IPS-NIHi11 (cell line): ENCODE results near the gene AP5S1.

Experiments used
- DNase-seq: peaks from one replicate; pipeline ENCODE4 v3.0.0; 2012; ENCODE audit warnings: mixed read lengths, low spot score

The AP5S1 gene

DNA sequence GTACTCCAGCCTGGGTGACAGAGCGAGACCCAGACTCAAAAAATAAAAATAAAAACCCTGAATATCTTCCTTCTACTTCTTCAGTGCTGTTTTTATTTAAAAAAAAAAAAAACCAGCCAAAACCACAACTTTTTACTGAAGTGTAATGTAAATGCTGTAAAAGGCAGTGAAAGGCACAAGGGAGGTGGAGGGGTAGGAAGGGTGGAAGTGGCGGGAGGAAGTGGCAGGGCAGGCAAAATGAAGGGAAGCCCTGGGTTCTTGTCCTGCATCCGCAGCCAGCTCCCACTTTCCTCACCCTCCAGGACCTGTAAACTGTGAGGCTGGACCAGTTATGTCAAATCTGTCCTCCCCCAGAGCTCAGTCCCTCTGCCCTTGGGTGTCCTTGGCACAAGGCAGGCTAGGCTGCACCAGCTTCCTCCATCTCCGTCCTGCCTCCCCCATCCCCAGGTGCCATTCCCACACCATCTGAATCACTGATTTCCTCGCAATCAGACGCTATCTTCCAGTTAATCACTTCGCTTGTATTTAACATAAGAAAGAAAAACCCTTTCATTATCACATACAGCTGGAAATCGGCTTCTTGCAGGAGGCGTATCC is 55.1 kb downstream of the AP5S1 start:
- DNase-seq: no peak

- no peak for DNase-seq
Observed at GRCh38 chr20:3876000-3876399, 55.7 kb downstream of the AP5S1 start.

GRCh38 chr20:3876676-3877075 is 56.3 kb downstream of the AP5S1 start:
- DNase-seq: no peak
